ENCODE results near the gene NUDT4B. TPM values are rescaled to one million over a fixed set of nuclear protein-coding genes. Genes with fewer than 3 reads are reported as not detected.
"Not testable (repeated sequence)": the region's sequence is repeated elsewhere in the genome, so short reads cannot be mapped to it uniquely, and the experiment has no call there.

NUDT4B gene
- total and polyA plus RNA-seq, 5 donors from 2014 or later: 2.5 to 9.1 (median 4.6) TPM; not detected in 1

GRCh38 chr1:148729128-148729527 is 19.4 kb upstream of the NUDT4B start:
- not testable (repeated sequence) for H3K4me3 Mint-ChIP-seq; H3K4me1 ChIP-seq (ENCODE audit: control insufficient read depth, insufficient read depth, low read length, poor library complexity, severe bottlenecking); H3K27me3 Mint-ChIP-seq; H3K9me3 Mint-ChIP-seq; DNase-seq; H3K36me3 ChIP-seq (ENCODE audit: control insufficient read depth, insufficient read depth, low read length); H3K27me3 ChIP-seq (ENCODE audit: control insufficient read depth, insufficient read depth, low read length); H3K36me3 Mint-ChIP-seq; H3K9me3 ChIP-seq (ENCODE audit: control insufficient read depth in 2 of 2, low read length in 2 of 2); H3K4me1 Mint-ChIP-seq; H3K27ac Mint-ChIP-seq; H3K4me3 ChIP-seq (ENCODE audit: low read depth, low read length); H3K27ac ChIP-seq (ENCODE audit: insufficient read depth, low read length, poor library complexity, severe bottlenecking)
- peak; percentile 32 to 45 for ATAC-seq (ENCODE audit: low read depth in 2 of 2)

- H3K36me3 ChIP-seq (ENCODE audit: control insufficient read depth, insufficient read depth, low read length); DNase-seq; H3K36me3 Mint-ChIP-seq; H3K9me3 ChIP-seq (ENCODE audit: control insufficient read depth in 2 of 2, low read length in 2 of 2); H3K27ac Mint-ChIP-seq; H3K9me3 Mint-ChIP-seq; H3K4me3 Mint-ChIP-seq; H3K27ac ChIP-seq (ENCODE audit: insufficient read depth, low read length, poor library complexity, severe bottlenecking); H3K4me1 Mint-ChIP-seq; ATAC-seq (ENCODE audit: low read depth in 2 of 2); H3K27me3 Mint-ChIP-seq; H3K27me3 ChIP-seq (ENCODE audit: control insufficient read depth, insufficient read depth, low read length); H3K4me3 ChIP-seq (ENCODE audit: low read depth, low read length); H3K4me1 ChIP-seq (ENCODE audit: control insufficient read depth, insufficient read depth, low read length, poor library complexity, severe bottlenecking): not testable (repeated sequence)
These were observed 19.0 kb upstream of the NUDT4B start for GRCh38 chr1:148729541-148729940.

- H3K4me3 ChIP-seq (ENCODE audit: low read depth, low read length); H3K27me3 ChIP-seq (ENCODE audit: control insufficient read depth, insufficient read depth, low read length); H3K27ac ChIP-seq (ENCODE audit: insufficient read depth, low read length, poor library complexity, severe bottlenecking); H3K9me3 Mint-ChIP-seq; DNase-seq; H3K27ac Mint-ChIP-seq; H3K9me3 ChIP-seq (ENCODE audit: control insufficient read depth in 2 of 2, low read length in 2 of 2); H3K36me3 Mint-ChIP-seq; H3K4me1 Mint-ChIP-seq; ATAC-seq (ENCODE audit: low read depth in 2 of 2); H3K4me1 ChIP-seq (ENCODE audit: control insufficient read depth, insufficient read depth, low read length, poor library complexity, severe bottlenecking); H3K27me3 Mint-ChIP-seq; H3K4me3 Mint-ChIP-seq; H3K36me3 ChIP-seq (ENCODE audit: control insufficient read depth, insufficient read depth, low read length): not testable (repeated sequence)
These were observed 16.3 kb upstream of the NUDT4B start for GRCh38 chr1:148732277-148732676.

- H3K9me3 Mint-ChIP-seq; H3K9me3 ChIP-seq (ENCODE audit: control insufficient read depth in 2 of 2, low read length in 2 of 2); H3K27me3 ChIP-seq (ENCODE audit: control insufficient read depth, insufficient read depth, low read length); H3K36me3 Mint-ChIP-seq; H3K4me3 ChIP-seq (ENCODE audit: low read depth, low read length); H3K27me3 Mint-ChIP-seq; H3K4me3 Mint-ChIP-seq; H3K4me1 Mint-ChIP-seq; H3K36me3 ChIP-seq (ENCODE audit: control insufficient read depth, insufficient read depth, low read length); H3K4me1 ChIP-seq (ENCODE audit: control insufficient read depth, insufficient read depth, low read length, poor library complexity, severe bottlenecking); H3K27ac ChIP-seq (ENCODE audit: insufficient read depth, low read length, poor library complexity, severe bottlenecking); DNase-seq; H3K27ac Mint-ChIP-seq: not testable (repeated sequence)
- peak; percentile 43 to 50 for ATAC-seq (ENCODE audit: low read depth in 2 of 2)
These were observed 14.8 kb upstream of the NUDT4B start for GRCh38 chr1:148733585-148734310.

GRCh38 chr1:148734311-148734662 is 14.3 kb upstream of the NUDT4B start:
- H3K4me3 ChIP-seq (ENCODE audit: low read depth, low read length); H3K4me1 Mint-ChIP-seq; DNase-seq; H3K27me3 ChIP-seq (ENCODE audit: control insufficient read depth, insufficient read depth, low read length); H3K27ac ChIP-seq (ENCODE audit: insufficient read depth, low read length, poor library complexity, severe bottlenecking); H3K36me3 ChIP-seq (ENCODE audit: control insufficient read depth, insufficient read depth, low read length); H3K27ac Mint-ChIP-seq; H3K9me3 Mint-ChIP-seq; H3K36me3 Mint-ChIP-seq; H3K27me3 Mint-ChIP-seq; H3K4me1 ChIP-seq (ENCODE audit: control insufficient read depth, insufficient read depth, low read length, poor library complexity, severe bottlenecking); H3K4me3 Mint-ChIP-seq; H3K9me3 ChIP-seq (ENCODE audit: control insufficient read depth in 2 of 2, low read length in 2 of 2); ATAC-seq (ENCODE audit: low read depth in 2 of 2): not testable (repeated sequence)

- H3K27me3 Mint-ChIP-seq; H3K4me1 Mint-ChIP-seq; H3K4me3 ChIP-seq (ENCODE audit: low read depth, low read length); H3K27ac Mint-ChIP-seq; H3K4me1 ChIP-seq (ENCODE audit: control insufficient read depth, insufficient read depth, low read length, poor library complexity, severe bottlenecking); H3K9me3 ChIP-seq (ENCODE audit: control insufficient read depth in 2 of 2, low read length in 2 of 2); H3K27me3 ChIP-seq (ENCODE audit: control insufficient read depth, insufficient read depth, low read length); H3K27ac ChIP-seq (ENCODE audit: insufficient read depth, low read length, poor library complexity, severe bottlenecking); H3K36me3 ChIP-seq (ENCODE audit: control insufficient read depth, insufficient read depth, low read length); H3K36me3 Mint-ChIP-seq; H3K9me3 Mint-ChIP-seq; H3K4me3 Mint-ChIP-seq; DNase-seq: not testable (repeated sequence)
- ATAC-seq (ENCODE audit: low read depth in 2 of 2): peak; percentile 26 to 54
These were observed 13.0 kb upstream of the NUDT4B start for GRCh38 chr1:148735538-148735937.

- DNase-seq; H3K9me3 ChIP-seq (ENCODE audit: control insufficient read depth in 2 of 2, low read length in 2 of 2); H3K27ac Mint-ChIP-seq; H3K36me3 Mint-ChIP-seq; H3K4me3 ChIP-seq (ENCODE audit: low read depth, low read length); H3K27me3 ChIP-seq (ENCODE audit: control insufficient read depth, insufficient read depth, low read length); H3K36me3 ChIP-seq (ENCODE audit: control insufficient read depth, insufficient read depth, low read length); H3K27me3 Mint-ChIP-seq; H3K4me1 ChIP-seq (ENCODE audit: control insufficient read depth, insufficient read depth, low read length, poor library complexity, severe bottlenecking); H3K4me3 Mint-ChIP-seq; H3K9me3 Mint-ChIP-seq; ATAC-seq (ENCODE audit: low read depth in 2 of 2); H3K4me1 Mint-ChIP-seq; H3K27ac ChIP-seq (ENCODE audit: insufficient read depth, low read length, poor library complexity, severe bottlenecking): not testable (repeated sequence)
These were observed 9.9 kb upstream of the NUDT4B start for GRCh38 chr1:148738667-148739066.

GRCh38 chr1:148743200-148743599 is 5.4 kb upstream of the NUDT4B start:
- not testable (repeated sequence) for H3K36me3 ChIP-seq (ENCODE audit: control insufficient read depth, insufficient read depth, low read length); H3K36me3 Mint-ChIP-seq; H3K27me3 Mint-ChIP-seq; H3K27ac Mint-ChIP-seq; ATAC-seq (ENCODE audit: low read depth in 2 of 2); DNase-seq; H3K9me3 Mint-ChIP-seq; H3K4me3 ChIP-seq (ENCODE audit: low read depth, low read length); H3K27ac ChIP-seq (ENCODE audit: insufficient read depth, low read length, poor library complexity, severe bottlenecking); H3K4me1 Mint-ChIP-seq; H3K4me3 Mint-ChIP-seq; H3K9me3 ChIP-seq (ENCODE audit: control insufficient read depth in 2 of 2, low read length in 2 of 2); H3K27me3 ChIP-seq (ENCODE audit: control insufficient read depth, insufficient read depth, low read length); H3K4me1 ChIP-seq (ENCODE audit: control insufficient read depth, insufficient read depth, low read length, poor library complexity, severe bottlenecking)

Measured in CD4-positive, CD25-positive, alpha-beta regulatory T cell (primary cell).